Mucosa of stomach (tissue), 1 donor: ENCODE data around the gene SPATA9.
"Not testable (repeated sequence)": the region's sequence is repeated elsewhere in the genome, so short reads cannot be mapped to it uniquely, and the experiment has no call there.

Experiments used
- H3K27me3 ChIP-seq: one replicate; pipeline ENCODE4 v1.7.0; 2013; ENCODE audit warnings: mild to moderate bottlenecking, low read length; ENCODE audit not compliant: control insufficient read depth, insufficient read depth
- H3K36me3 ChIP-seq: one replicate; pipeline ENCODE4 v1.7.0; 2013; ENCODE audit warnings: low read length; ENCODE audit not compliant: control insufficient read depth, insufficient read depth
- H3K4me1 ChIP-seq: one replicate; pipeline ENCODE4 v1.7.0; 2013; ENCODE audit warnings: mild to moderate bottlenecking, low read length; ENCODE audit not compliant: control insufficient read depth, insufficient read depth
- H3K4me3 ChIP-seq: one replicate; pipeline ENCODE4 v1.7.0; 2013; ENCODE audit warnings: low read length
- H3K9ac ChIP-seq: one replicate; pipeline ENCODE4 v1.7.0; 2013; ENCODE audit warnings: mild to moderate bottlenecking, low read length, moderate library complexity
- H3K9me3 ChIP-seq: one replicate; pipeline ENCODE4 v1.7.0; 2013; ENCODE audit warnings: mild to moderate bottlenecking, low read length, moderate library complexity; ENCODE audit not compliant: control insufficient read depth
- donor health status: Pancreatic carcinoma.

SPATA9 gene

DNA sequence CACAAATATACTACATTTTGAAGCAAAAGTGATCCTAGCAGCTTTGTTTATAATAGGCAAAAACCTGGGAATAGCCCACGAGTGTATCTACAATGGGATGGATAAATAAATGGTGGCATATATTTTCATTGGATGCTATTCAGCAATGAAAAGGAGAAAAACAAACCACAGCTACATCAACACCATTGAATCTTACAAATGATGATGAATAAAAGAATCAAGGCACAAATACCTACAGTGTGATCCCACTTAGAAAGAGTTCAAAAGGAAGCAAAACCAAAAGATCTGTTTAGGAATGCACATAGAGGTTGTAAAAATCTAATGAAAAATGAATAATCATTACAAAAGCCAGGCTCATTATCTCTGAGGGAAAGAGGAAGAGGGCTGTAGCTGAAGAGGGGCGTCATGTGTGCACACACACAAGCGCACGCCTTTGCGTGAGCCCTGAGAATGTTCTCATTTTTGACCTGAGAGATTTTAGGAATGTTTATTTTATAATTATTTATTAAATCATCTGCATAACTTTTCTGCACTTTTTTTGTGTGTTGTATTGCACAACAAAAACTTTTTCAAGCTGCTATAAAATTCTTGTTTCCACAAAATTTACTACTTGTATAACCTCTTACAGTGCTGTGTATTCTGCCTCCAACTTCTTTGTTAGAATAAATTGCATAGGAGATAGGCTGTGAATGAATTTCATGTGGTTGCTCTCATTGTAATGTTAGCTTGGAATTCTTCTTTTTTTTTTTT, 42.5 kb upstream of the SPATA9 start:
- Histone ChIP-seq H3K27me3 (no peaks in the 10 kb centered on the region), H3K4me1 (peaks cover 4% of the 10 kb centered on the region), H3K4me3 (no peak overlapping the region), H3K9me3 (no peaks in the 10 kb centered on the region), H3K9ac (no peak overlapping the region), H3K36me3 (no peaks in the 10 kb centered on the region)

DNA sequence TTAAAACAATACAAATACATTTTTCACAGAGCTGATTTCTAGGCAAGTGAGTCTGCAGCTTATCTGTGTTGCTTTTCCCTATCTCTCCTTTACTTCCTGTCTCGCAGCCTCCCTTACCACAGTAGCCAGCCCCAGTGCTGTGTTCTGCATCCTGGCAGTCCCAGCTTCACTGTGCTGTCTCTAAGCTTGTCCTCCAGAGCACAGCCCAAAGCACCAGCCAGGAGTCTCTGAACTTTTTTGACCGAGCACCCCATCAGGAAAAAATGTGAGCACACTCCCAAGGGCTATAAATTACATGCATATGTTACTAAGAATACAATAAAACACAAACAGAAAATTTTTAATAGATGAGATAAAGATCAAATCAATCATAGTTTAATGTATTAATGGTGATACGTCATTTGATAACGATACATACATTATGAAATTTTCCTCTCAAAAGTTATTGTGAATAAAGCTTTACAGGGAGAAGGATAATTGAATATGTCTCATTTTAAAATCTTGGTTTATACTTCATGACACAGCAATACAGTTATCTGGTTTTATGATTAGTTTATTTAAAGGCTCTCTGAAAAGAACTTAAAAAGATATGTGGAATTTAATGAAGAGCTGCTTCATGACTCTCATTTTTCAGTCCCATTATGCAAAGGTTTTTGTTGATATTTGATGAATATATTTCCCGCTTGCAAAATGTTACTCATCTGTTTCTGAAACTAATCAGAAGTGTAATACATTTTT, 41.0 kb upstream of the SPATA9 start:
- H3K9me3 ChIP-seq, result no peaks in the 10 kb centered on the region

DNA sequence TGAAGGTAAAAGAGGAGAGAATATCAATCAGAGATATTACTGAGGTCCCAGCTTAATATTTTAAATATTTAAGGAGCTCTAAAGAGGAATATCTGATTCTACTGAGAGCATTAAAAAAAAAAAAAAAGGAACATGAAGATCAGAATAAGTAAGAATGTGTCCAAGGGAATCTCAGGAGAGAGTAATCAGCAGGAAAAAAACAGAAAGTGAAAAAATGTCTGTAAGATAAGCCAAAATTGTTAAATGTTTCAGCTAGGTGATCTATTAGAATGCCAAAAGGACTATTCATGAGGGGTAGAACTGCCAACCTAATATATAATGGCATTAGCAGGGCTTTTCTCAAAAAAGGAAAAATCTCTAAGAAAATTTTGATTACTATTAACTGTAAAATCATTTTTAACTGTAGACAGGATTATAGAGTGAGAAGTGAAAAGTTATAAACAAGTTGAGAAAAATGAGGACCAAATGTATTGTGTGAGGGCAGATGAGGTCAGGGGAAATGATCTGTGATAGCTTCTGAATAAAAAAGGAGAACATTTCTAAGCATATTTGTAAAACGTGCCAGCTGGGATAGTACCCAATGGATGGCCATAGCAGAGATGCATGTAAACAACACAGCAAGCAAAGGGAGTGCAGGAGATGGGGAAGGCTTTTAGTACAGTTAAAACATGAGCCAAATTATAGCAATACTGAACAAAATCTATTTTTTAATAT, 38.9 kb upstream of the SPATA9 start:
- no peak overlapping the region for H3K9ac ChIP-seq
- H3K9me3 ChIP-seq, result no peaks in the 10 kb centered on the region
- no peak overlapping the region for H3K4me3 ChIP-seq
- H3K36me3 ChIP-seq, result no peaks in the 10 kb centered on the region
- H3K27me3 ChIP-seq, result no peaks in the 10 kb centered on the region
- H3K4me1 ChIP-seq, result no peaks in the 10 kb centered on the region

More for the DNA sequence above, 41.0 kb upstream of the SPATA9 start:
- H3K4me1 ChIP-seq, result peaks cover 4% of the 10 kb centered on the region
- no peak overlapping the region for H3K9ac ChIP-seq
- H3K36me3 ChIP-seq, result no peaks in the 10 kb centered on the region
- no peaks in the 10 kb centered on the region for H3K27me3 ChIP-seq
- no peak overlapping the region for H3K4me3 ChIP-seq

GRCh38 chr5:95720094-95720786, 37.4 kb upstream of the SPATA9 start:
- no peaks in the 10 kb centered on the region for H3K36me3 ChIP-seq
- no peaks in the 10 kb centered on the region for H3K9me3 ChIP-seq
- no peak overlapping the region for H3K4me3 ChIP-seq
- H3K27me3 ChIP-seq, result no peaks in the 10 kb centered on the region
- H3K9ac ChIP-seq, result no peak overlapping the region
- no peaks in the 10 kb centered on the region for H3K4me1 ChIP-seq

GRCh38 chr5:95718738-95719137, 35.9 kb upstream of the SPATA9 start:
- Histone ChIP-seq H3K9me3 (no peaks in the 10 kb centered on the region), H3K9ac (no peak overlapping the region), H3K4me1 (no peaks in the 10 kb centered on the region)

DNA sequence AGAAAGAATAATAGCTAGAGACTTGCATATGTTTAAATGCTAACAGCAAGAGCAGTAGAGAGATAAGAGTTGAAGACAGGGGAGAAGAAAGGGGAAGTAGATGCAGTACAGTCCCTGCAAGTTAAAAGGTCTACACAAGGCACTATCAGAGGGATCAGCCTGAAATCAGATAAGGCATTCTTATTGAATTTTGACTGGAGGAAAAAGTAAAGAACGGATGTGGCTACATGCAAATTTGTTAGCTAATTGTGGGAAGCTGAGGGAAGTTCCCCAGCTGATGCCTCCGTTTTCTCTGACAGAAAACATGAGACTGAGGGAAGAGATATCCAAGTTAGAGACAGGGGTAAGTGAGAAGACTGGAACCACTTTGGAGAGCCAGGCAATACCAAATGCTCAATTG, 35.4 kb upstream of the SPATA9 start:
- Histone ChIP-seq H3K4me3 (no peak overlapping the region), H3K27me3 (no peaks in the 10 kb centered on the region), H3K36me3 (no peaks in the 10 kb centered on the region), H3K9ac (no peak overlapping the region), H3K4me1 (no peaks in the 10 kb centered on the region), H3K9me3 (no peaks in the 10 kb centered on the region)

More at GRCh38 chr5:95718738-95719137, 35.9 kb upstream of the SPATA9 start:
- no peaks in the 10 kb centered on the region for H3K36me3 ChIP-seq
- no peak overlapping the region for H3K4me3 ChIP-seq
- H3K27me3 ChIP-seq, result no peaks in the 10 kb centered on the region

DNA sequence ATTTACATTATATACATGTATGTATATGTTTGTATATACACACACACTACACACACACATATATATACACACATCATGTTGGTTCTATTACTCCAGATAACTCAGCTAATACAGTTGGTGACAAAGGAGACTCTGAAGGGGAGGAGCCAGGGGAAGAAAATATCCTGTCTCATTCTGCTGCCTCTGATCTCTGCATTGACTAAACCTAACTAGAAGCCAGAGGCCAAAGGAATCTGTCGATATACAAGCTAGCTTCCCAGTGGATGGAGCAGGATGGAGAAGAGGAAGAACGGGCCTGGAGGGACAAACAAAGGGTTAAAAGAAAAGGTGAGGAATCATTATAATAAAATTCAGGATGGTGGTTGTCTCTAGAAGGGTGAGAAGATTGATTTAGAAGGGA, 34.6 kb upstream of the SPATA9 start:
- H3K9ac ChIP-seq, result no peak overlapping the region
- no peak overlapping the region for H3K4me3 ChIP-seq
- H3K36me3 ChIP-seq, result no peaks in the 10 kb centered on the region
- no peaks in the 10 kb centered on the region for H3K4me1 ChIP-seq
- no peaks in the 10 kb centered on the region for H3K27me3 ChIP-seq
- no peaks in the 10 kb centered on the region for H3K9me3 ChIP-seq

DNA sequence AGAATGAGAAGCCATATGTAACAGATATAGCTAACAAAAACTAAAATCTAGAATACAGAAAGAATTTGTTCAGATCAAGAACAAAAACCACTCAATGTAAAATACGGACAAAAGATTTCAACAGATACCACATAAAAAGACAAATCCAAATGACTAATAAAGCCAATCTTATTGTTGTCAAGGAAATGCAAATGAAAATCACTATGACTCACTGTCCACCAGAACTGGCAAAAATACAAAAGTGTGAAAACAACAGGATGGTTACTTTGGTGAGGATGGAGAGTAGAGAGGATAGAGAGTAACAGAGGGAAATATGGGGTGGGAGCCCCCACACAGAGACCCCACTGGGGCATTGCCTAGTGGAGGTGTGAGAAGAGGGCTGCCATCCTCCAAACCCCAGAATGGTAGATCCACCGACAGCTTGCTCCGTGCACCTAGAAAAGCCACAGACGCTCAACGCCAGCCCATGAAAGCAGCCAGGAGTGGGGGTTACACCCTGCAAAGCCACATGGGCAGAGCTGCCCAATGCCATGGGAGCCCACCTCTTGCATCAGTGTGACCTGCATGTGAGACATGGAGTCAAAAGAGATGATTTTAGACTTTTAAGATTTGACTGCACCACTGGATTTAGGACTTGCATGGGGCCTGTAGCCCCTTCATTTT, 33.1 kb upstream of the SPATA9 start:
- no peaks in the 10 kb centered on the region for H3K36me3 ChIP-seq
- H3K9ac ChIP-seq, result no peak overlapping the region
- no peaks in the 10 kb centered on the region for H3K27me3 ChIP-seq
- H3K9me3 ChIP-seq, result no peaks in the 10 kb centered on the region
- H3K4me3 ChIP-seq, result no peak overlapping the region
- H3K4me1 ChIP-seq, result peaks cover 2% of the 10 kb centered on the region

DNA sequence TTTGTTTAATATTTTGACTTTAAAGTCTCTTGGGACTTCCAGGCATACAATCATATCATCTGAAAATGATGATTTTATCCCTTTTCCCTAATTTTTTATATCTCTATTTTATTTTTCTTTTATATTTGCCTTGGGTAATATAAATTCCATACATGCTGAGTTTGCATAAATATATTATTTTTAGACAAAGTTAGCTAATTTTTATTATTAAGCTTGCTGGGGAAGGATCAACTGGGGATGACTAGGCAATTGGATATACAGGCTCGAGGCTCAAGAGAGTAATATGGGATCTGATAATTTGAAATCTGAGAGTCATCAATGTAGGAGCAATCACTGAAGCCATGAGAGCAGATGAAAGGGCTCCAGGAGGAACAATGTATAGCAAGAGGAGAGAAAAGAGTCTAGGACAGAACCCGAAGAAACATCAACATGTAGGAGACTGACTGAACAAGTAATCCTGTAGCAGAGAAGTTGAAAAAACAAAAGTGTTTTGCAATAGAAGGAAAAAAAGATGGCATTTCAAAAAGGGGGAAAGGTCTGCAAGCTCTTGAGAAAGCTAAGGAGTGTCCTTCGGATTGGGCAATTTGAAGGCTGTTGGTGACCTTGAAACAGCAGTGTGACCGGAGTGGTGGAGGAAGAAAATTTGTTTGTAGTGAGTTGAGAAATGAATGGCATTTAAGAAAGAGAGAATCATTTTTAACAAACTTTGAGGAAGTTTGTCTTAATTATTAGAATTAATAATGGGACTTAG, 31.3 kb upstream of the SPATA9 start:
- Histone ChIP-seq H3K27me3 (no peaks in the 10 kb centered on the region), H3K36me3 (no peaks in the 10 kb centered on the region), H3K4me1 (peaks cover 3% of the 10 kb centered on the region), H3K9ac (no peak overlapping the region), H3K4me3 (no peak overlapping the region), H3K9me3 (no peaks in the 10 kb centered on the region)

GRCh38 chr5:95713246-95713645, 30.5 kb upstream of the SPATA9 start:
- not testable (repeated sequence) for H3K36me3 ChIP-seq, H3K4me1 ChIP-seq, H3K9ac ChIP-seq, H3K27me3 ChIP-seq, H3K9me3 ChIP-seq, H3K4me3 ChIP-seq

GRCh38 chr5:95712347-95712958, 29.7 kb upstream of the SPATA9 start:
- Histone ChIP-seq H3K9me3 (no peaks in the 10 kb centered on the region), H3K27me3 (no peaks in the 10 kb centered on the region), H3K36me3 (no peaks in the 10 kb centered on the region), H3K4me3 (no peak overlapping the region), H3K9ac (no peak overlapping the region), H3K4me1 (peaks cover 3% of the 10 kb centered on the region)
